ENCODE results near the gene BATF3.

BATF3 gene

GRCh38 chr1:212680680-212681389 is 18.8 kb downstream of the BATF3 start:
- no peaks in the 10 kb centered on the region for H3K27me3 Mint-ChIP-seq
- H3K36me3 Mint-ChIP-seq, result peaks cover 14% of the 10 kb centered on the region
- ATAC-seq, result no peak
- H3K4me1 Mint-ChIP-seq, result peaks cover 80% of the 10 kb centered on the region
- H3K9me3 Mint-ChIP-seq, result no peaks in the 10 kb centered on the region
- no peak overlapping the region for H3K4me3 Mint-ChIP-seq
- peak overlapping the region; percentile 44 for H3K27ac Mint-ChIP-seq

- Mint-ChIP-seq H3K27me3 (no peaks in the 10 kb centered on the region), H3K36me3 (peaks cover 1% of the 10 kb centered on the region), H3K9me3 (no peaks in the 10 kb centered on the region), H3K27ac (peak overlapping the region; percentile 81), H3K4me1 (peaks cover 74% of the 10 kb centered on the region), H3K4me3 (peak overlapping the region; percentile 1)
- peak; percentile 89 for ATAC-seq
Observed at GRCh38 chr1:212678456-212679410, 20.9 kb downstream of the BATF3 start.

- H3K9me3 Mint-ChIP-seq, result no peaks in the 10 kb centered on the region
- H3K4me3 Mint-ChIP-seq, result peak overlapping the region; percentile 13
- no peaks in the 10 kb centered on the region for H3K36me3 Mint-ChIP-seq
- peaks cover 63% of the 10 kb centered on the region for H3K4me1 Mint-ChIP-seq
- no peaks in the 10 kb centered on the region for H3K27me3 Mint-ChIP-seq
- peak overlapping the region; percentile 81 for H3K27ac Mint-ChIP-seq
- ATAC-seq, result no peak
Observed at GRCh38 chr1:212677573-212677972, 22.1 kb downstream of the BATF3 start.

GRCh38 chr1:212677136-212677535 is 22.5 kb downstream of the BATF3 start:
- H3K27ac Mint-ChIP-seq, result peak overlapping the region; percentile 81
- H3K4me3 Mint-ChIP-seq, result no peak overlapping the region
- no peaks in the 10 kb centered on the region for H3K27me3 Mint-ChIP-seq

GRCh38 chr1:212675675-212676074 is 24.0 kb downstream of the BATF3 start:
- no peak for ATAC-seq
- Mint-ChIP-seq H3K27me3 (no peaks in the 10 kb centered on the region), H3K36me3 (no peaks in the 10 kb centered on the region), H3K9me3 (no peaks in the 10 kb centered on the region), H3K4me1 (peaks cover 61% of the 10 kb centered on the region), H3K4me3 (no peak overlapping the region), H3K27ac (no peak overlapping the region)

More at GRCh38 chr1:212677136-212677535, 22.5 kb downstream of the BATF3 start:
- Mint-ChIP-seq H3K9me3 (no peaks in the 10 kb centered on the region), H3K36me3 (no peaks in the 10 kb centered on the region), H3K4me1 (peaks cover 59% of the 10 kb centered on the region)
- no peak for ATAC-seq

- peaks cover 60% of the 10 kb centered on the region for H3K4me1 Mint-ChIP-seq
- no peaks in the 10 kb centered on the region for H3K27me3 Mint-ChIP-seq
- no peak overlapping the region for H3K4me3 Mint-ChIP-seq
- no peaks in the 10 kb centered on the region for H3K9me3 Mint-ChIP-seq
- no peak overlapping the region for H3K27ac Mint-ChIP-seq
- no peak for ATAC-seq
- no peaks in the 10 kb centered on the region for H3K36me3 Mint-ChIP-seq
Observed at GRCh38 chr1:212674872-212675271, 24.8 kb downstream of the BATF3 start.

GRCh38 chr1:212671342-212672031 is 28.2 kb downstream of the BATF3 start:
- Mint-ChIP-seq H3K4me1 (peaks cover 60% of the 10 kb centered on the region), H3K36me3 (no peaks in the 10 kb centered on the region), H3K9me3 (no peaks in the 10 kb centered on the region), H3K27ac (peak overlapping the region; percentile 83), H3K27me3 (no peaks in the 10 kb centered on the region), H3K4me3 (peak overlapping the region; percentile 47)
- peak; percentile 82 for ATAC-seq

- no peaks in the 10 kb centered on the region for H3K9me3 Mint-ChIP-seq
- peak overlapping the region; percentile 47 for H3K4me3 Mint-ChIP-seq
- peak overlapping the region; percentile 83 for H3K27ac Mint-ChIP-seq
- no peaks in the 10 kb centered on the region for H3K27me3 Mint-ChIP-seq
- ATAC-seq, result no peak
- no peaks in the 10 kb centered on the region for H3K36me3 Mint-ChIP-seq
- H3K4me1 Mint-ChIP-seq, result peaks cover 59% of the 10 kb centered on the region
Observed at GRCh38 chr1:212670882-212671281, 28.8 kb downstream of the BATF3 start.

GRCh38 chr1:212670301-212670700 is 29.3 kb downstream of the BATF3 start:
- H3K36me3 Mint-ChIP-seq, result no peaks in the 10 kb centered on the region
- H3K4me1 Mint-ChIP-seq, result peaks cover 65% of the 10 kb centered on the region
- H3K27me3 Mint-ChIP-seq, result no peaks in the 10 kb centered on the region
- no peak overlapping the region for H3K27ac Mint-ChIP-seq
- no peaks in the 10 kb centered on the region for H3K9me3 Mint-ChIP-seq
- ATAC-seq, result no peak
- H3K4me3 Mint-ChIP-seq, result no peak overlapping the region

GRCh38 chr1:212669600-212669999 is 30.0 kb downstream of the BATF3 start:
- Mint-ChIP-seq H3K4me3 (no peak overlapping the region), H3K27ac (peak overlapping the region; percentile 70), H3K9me3 (no peaks in the 10 kb centered on the region), H3K27me3 (no peaks in the 10 kb centered on the region), H3K4me1 (peaks cover 65% of the 10 kb centered on the region), H3K36me3 (no peaks in the 10 kb centered on the region)
- ATAC-seq, result no peak

GRCh38 chr1:212669102-212669501 is 30.5 kb downstream of the BATF3 start:
- Mint-ChIP-seq H3K4me3 (no peak overlapping the region), H3K36me3 (no peaks in the 10 kb centered on the region), H3K27ac (peak overlapping the region; percentile 70), H3K9me3 (no peaks in the 10 kb centered on the region), H3K4me1 (peaks cover 65% of the 10 kb centered on the region), H3K27me3 (no peaks in the 10 kb centered on the region)
- ATAC-seq, result peak; percentile 26

- no peaks in the 10 kb centered on the region for H3K9me3 Mint-ChIP-seq
- peak overlapping the region; percentile 70 for H3K27ac Mint-ChIP-seq
- ATAC-seq, result no peak
- H3K4me1 Mint-ChIP-seq, result peaks cover 60% of the 10 kb centered on the region
- H3K27me3 Mint-ChIP-seq, result no peaks in the 10 kb centered on the region
- H3K4me3 Mint-ChIP-seq, result no peak overlapping the region
- H3K36me3 Mint-ChIP-seq, result no peaks in the 10 kb centered on the region
Observed at GRCh38 chr1:212668477-212668876, 31.2 kb downstream of the BATF3 start.

GRCh38 chr1:212667223-212668139 is 32.2 kb downstream of the BATF3 start:
- no peaks in the 10 kb centered on the region for H3K27me3 Mint-ChIP-seq
- peaks cover 60% of the 10 kb centered on the region for H3K4me1 Mint-ChIP-seq
- peak overlapping the region; percentile 44 for H3K27ac Mint-ChIP-seq
- no peaks in the 10 kb centered on the region for H3K36me3 Mint-ChIP-seq
- H3K4me3 Mint-ChIP-seq, result no peak overlapping the region
- H3K9me3 Mint-ChIP-seq, result no peaks in the 10 kb centered on the region
- ATAC-seq, result no peak

- no peaks in the 10 kb centered on the region for H3K36me3 Mint-ChIP-seq
- H3K4me1 Mint-ChIP-seq, result peaks cover 52% of the 10 kb centered on the region
- H3K27me3 Mint-ChIP-seq, result no peaks in the 10 kb centered on the region
- no peak overlapping the region for H3K27ac Mint-ChIP-seq
- no peak for ATAC-seq
- no peak overlapping the region for H3K4me3 Mint-ChIP-seq
- no peaks in the 10 kb centered on the region for H3K9me3 Mint-ChIP-seq
Observed at GRCh38 chr1:212666116-212666775, 33.4 kb downstream of the BATF3 start.
